Hepatocyte (in vitro differentiated cells): ENCODE measurements around the gene RARA.

Experiments used
- EZH2 ChIP-seq: fragments of 200-600 bp; sonication (generic); IDR thresholded peaks from 2 replicates; pipeline ENCODE4 v1.6.1; 2016; ENCODE audit warnings: antibody characterized with exemption, mild to moderate bottlenecking, borderline replicate concordance
- EZH2phosphoT487 ChIP-seq: fragments of 200-600 bp; sonication (generic); IDR thresholded peaks from one replicate; pipeline ENCODE4 v1.6.1; 2018; ENCODE audit warnings: antibody characterized with exemption, mild to moderate bottlenecking, low read depth, moderate library complexity; ENCODE audit not compliant: unreplicated experiment, severe bottlenecking
- TF ChIP-seq, protein P1 (sequence below): fragments of 200-600 bp; sonication (generic); IDR thresholded peaks from 2 replicates; pipeline ENCODE4 v1.5.1; 2016; ENCODE audit warnings: antibody characterized with exemption, mild to moderate bottlenecking; ENCODE audit not compliant: poor library complexity

DNA sequence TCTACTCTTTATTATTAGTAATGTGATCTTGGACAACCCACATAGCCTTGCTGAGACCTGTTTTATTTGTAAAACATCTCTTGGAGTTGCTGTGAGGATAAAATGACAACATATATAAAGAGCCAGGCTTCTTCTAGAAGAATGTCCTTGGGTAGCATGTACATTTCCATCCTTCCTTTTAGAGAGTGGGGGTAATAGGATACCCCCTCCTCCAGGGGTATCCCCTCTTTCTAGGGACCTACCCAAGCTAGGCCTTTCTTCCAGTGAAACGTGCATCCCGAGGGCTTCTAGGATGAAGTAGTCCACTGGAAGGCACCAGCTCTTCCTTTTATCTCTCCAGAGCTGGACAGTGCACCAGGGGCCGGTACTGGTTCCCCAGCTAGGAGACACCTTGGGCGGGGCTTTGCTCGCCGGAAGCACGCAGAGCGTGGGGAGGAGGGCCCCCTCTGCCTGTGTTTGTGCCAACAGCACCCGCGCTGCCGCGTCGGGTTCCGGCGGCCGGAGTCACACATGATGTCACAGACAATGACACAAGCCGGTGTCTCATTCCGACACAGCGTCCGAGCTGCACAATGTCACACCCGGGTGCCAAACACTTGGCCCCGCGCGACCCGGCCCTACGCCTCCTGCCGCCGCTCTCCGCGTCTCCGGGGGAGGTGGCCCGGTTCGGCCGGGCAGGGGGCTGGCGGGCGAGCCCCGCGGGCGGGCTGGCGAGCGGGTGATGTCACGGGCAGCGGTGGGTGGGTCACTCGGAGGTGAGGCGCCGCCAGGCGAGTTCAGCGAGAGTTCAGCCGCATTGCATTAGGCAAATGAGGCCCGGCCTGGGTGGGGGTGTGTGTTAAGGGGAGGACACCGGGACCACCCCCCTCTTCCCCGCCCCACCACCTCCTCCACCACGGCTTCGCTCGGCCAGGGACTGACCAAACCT, 32.2 kb downstream of the RARA start:
- TF ChIP-seq EZH2phosphoT487: no peak
- TF ChIP-seq, protein P1, sequence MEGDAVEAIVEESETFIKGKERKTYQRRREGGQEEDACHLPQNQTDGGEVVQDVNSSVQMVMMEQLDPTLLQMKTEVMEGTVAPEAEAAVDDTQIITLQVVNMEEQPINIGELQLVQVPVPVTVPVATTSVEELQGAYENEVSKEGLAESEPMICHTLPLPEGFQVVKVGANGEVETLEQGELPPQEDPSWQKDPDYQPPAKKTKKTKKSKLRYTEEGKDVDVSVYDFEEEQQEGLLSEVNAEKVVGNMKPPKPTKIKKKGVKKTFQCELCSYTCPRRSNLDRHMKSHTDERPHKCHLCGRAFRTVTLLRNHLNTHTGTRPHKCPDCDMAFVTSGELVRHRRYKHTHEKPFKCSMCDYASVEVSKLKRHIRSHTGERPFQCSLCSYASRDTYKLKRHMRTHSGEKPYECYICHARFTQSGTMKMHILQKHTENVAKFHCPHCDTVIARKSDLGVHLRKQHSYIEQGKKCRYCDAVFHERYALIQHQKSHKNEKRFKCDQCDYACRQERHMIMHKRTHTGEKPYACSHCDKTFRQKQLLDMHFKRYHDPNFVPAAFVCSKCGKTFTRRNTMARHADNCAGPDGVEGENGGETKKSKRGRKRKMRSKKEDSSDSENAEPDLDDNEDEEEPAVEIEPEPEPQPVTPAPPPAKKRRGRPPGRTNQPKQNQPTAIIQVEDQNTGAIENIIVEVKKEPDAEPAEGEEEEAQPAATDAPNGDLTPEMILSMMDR: no peak
- TF ChIP-seq EZH2: no peak
